BLaER1 treated with 17β-estradiol and CSF1 and Interleukin-3, amounts not matched to agents 10 nM and 100 nM (cell line): ENCODE data around the gene ATP5F1C.
"Not testable (repeated sequence)": the region's sequence is repeated elsewhere in the genome, so short reads cannot be mapped to it uniquely, and the experiment has no call there.

Experiments
- H3K27ac ChIP-seq, 11 experiments: shearing (Covaris generic); formaldehyde crosslinking; 2 replicates each; pipeline ENCODE4 v1.8.1; 2022
- H3K27me3 ChIP-seq, 11 experiments: shearing (Covaris generic); formaldehyde crosslinking; 2 replicates each; pipeline ENCODE4 v1.8.1; 2022
- H3K36me3 ChIP-seq, 11 experiments: shearing (Covaris generic); formaldehyde crosslinking; 2 replicates each; pipeline ENCODE4 v1.8.1; 2022
- H3K4me1 ChIP-seq, 10 experiments: shearing (Covaris generic); formaldehyde crosslinking; 2 replicates each; pipeline ENCODE4 v1.8.1; 2022
- H3K4me2 ChIP-seq, 11 experiments: shearing (Covaris generic); formaldehyde crosslinking; 2 replicates each; pipeline ENCODE4 v1.8.1; 2022
- H3K4me3 ChIP-seq, 10 experiments: shearing (Covaris generic); formaldehyde crosslinking; 2 replicates each; pipeline ENCODE4 v1.8.1; 2022
- H3K9ac ChIP-seq, 11 experiments: shearing (Covaris generic); formaldehyde crosslinking; 2 replicates each; pipeline ENCODE4 v1.8.1; 2022
- H3K9me3 ChIP-seq, 11 experiments: shearing (Covaris generic); formaldehyde crosslinking; replicated peaks in 1 of 11; 2 replicates each; pipeline ENCODE4 v1.8.1; 2022
- H4K20me1 ChIP-seq, 11 experiments: shearing (Covaris generic); formaldehyde crosslinking; 2 replicates each; pipeline ENCODE4 v1.8.1; 2022
- Cebpa-rat ChIP-seq, 11 experiments: shearing (Covaris generic); IDR thresholded peaks; 2 replicates each; pipeline ENCODE4 v1.8.1; 2022

ATP5F1C gene

DNA sequence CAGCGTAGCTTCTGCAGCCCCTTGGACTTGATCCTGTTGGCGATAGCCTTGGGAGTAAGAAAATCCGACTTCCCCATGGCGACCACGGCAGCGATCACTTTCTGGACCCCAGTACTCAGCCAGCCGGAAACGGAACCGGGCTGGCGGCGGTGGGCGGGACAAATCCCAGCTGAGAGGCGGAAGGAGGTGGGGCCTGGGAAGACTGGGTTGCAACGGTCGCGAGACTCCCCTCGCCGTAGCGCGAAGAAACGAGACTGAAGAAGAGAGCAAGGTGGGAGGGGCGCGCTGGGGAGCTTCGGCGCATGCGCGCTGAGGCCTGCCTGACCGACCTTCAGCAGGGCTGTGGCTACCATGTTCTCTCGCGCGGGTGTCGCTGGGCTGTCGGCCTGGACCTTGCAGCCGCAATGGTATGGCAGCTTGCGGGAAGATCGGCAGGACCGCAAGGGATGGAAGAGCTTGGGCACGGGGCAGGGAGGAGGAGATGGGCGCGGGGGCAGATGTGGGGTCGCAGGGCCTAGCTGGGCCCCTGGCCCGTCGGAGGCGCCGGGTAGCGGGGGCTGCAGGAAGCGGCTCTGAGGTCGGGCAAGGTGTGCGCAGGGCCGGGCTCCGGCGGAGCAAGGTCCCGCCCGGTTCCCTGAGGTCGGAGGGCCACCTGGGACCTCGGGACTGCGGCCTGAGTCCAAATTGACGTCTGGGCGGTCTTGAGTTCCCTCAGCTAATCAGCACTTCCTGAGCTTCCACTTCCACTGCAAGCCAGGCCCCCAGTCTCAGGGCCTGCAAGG is at the start of gene ATP5F1C, which contains the start of gene KIN:
TSS of gene ATP5F1C (plus strand) at position 321 of the 782 bp plus-strand sequence. CDS start at position 352, 31 bp downstream.
TSS of gene KIN (minus strand) at position 137 of the 782 bp plus-strand sequence. CDS start at position 77, 60 bp downstream.
- no peak for TF ChIP-seq Cebpa-rat (IDR thresholded peaks at IDR 0.05)
- H3K9ac ChIP-seq: peak within 1 kb of the TSS; percentile 94 to 99 (median 97)
- H3K4me2 ChIP-seq: peak within 1 kb of the TSS; percentile 89 to 99 (median 95)
- H4K20me1 ChIP-seq: peaks cover 58 to 96% (median 86%) of the 10 kb centered on the region in 11 experiments
- no peaks in the 10 kb centered on the region for H3K9me3 ChIP-seq
- peak within 1 kb of the TSS; percentile 90 to 97 (median 94) for H3K27ac ChIP-seq
- peak within 1 kb of the TSS; percentile 92 to 99 (median 96) for H3K4me3 ChIP-seq
- H3K36me3 ChIP-seq: peaks cover 33 to 61% (median 47%) of the 10 kb centered on the region in 11 experiments
- no peaks in the 10 kb centered on the region for H3K27me3 ChIP-seq
- peaks cover 31 to 73% (median 42%) of the 10 kb centered on the region in 10 experiments for H3K4me1 ChIP-seq

DNA sequence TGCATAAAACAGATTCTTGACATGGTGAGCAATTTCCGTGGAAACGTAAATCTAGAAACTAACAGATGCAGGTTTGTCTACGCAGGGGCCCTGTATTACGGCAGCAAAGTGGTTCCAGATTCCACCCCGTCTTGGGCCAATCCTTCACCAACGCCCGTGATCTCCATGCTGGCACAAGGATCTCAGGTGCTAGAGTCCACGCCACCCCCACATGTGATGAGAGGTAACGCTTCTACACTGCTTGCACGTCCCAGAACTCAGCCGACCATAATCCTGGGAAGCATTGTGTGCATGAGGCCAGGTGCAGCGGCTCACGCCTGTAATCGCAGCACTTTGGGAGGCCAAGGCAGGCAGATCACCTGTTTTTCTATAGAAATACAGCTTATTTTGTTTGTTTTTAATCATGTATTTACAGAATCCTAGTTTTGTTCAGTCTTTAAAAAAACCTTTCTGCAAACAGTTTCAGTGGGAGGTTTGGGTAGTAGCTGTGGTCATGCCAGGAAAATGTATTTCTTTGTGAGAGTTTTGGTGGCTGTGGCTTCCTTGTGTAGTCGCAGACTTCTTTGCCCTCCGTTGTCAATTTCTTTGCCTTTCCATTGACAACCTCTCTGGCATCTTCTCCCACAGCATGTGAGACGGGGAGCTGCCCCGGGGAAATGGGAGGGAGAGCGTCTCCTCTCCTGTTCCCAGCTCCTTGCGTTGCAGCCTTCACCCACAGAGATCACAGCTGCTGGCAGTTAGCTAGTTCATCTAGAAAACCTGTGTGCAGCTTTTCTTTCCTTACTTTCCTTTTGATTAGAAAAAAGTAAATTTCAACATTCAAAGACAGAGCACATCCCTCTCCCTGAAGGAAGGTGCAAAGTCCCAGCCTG is 49.2 kb upstream of the ATP5F1C start:
- no peaks in the 10 kb centered on the region for H3K9me3 ChIP-seq
- no peak overlapping the region for H3K4me2 ChIP-seq

DNA sequence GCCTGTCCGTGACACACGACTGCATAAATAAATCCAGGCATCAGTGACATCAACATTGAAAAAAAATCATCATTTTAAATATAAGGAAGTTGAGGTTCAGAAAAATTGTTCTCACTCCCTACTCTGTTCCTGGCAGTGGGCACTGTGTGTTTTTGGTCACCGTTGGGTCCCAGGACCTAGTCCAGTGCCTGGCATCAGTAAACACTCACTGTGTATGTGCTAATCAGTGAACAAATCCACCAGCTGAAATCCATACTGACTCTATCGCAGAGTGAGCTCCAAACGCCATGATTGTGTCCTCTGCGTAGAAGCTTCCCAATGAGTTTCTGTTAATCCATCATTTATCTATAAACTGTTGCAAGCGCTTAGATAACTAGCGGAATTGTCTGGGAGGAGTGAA is 43.7 kb upstream of the ATP5F1C start:
- H3K4me1 ChIP-seq: no peaks in the 10 kb centered on the region
- no peak overlapping the region for H3K27ac ChIP-seq
- no peak overlapping the region for H3K4me3 ChIP-seq
- no peaks in the 10 kb centered on the region for H3K9me3 ChIP-seq
- H3K4me2 ChIP-seq: no peak overlapping the region
- no peaks in the 10 kb centered on the region for H3K27me3 ChIP-seq
- H3K9ac ChIP-seq: no peak overlapping the region
- H3K36me3 ChIP-seq: peaks cover 0 to 14% (median under 1%) of the 10 kb centered on the region in 11 experiments; a peak in 8 of 22 replicates
- no peak for TF ChIP-seq Cebpa-rat (IDR thresholded peaks at IDR 0.05)
- no peaks in the 10 kb centered on the region for H4K20me1 ChIP-seq

More for the DNA sequence above, 49.2 kb upstream of the ATP5F1C start:
- Histone ChIP-seq H3K27ac (no peak overlapping the region), H3K9ac (no peak overlapping the region), H3K4me1 (no peaks in the 10 kb centered on the region), H4K20me1 (no peaks in the 10 kb centered on the region), H3K36me3 (no peaks in the 10 kb centered on the region), H3K4me3 (no peak overlapping the region), H3K27me3 (no peaks in the 10 kb centered on the region)
- no peak for TF ChIP-seq Cebpa-rat (IDR thresholded peaks at IDR 0.05)

DNA sequence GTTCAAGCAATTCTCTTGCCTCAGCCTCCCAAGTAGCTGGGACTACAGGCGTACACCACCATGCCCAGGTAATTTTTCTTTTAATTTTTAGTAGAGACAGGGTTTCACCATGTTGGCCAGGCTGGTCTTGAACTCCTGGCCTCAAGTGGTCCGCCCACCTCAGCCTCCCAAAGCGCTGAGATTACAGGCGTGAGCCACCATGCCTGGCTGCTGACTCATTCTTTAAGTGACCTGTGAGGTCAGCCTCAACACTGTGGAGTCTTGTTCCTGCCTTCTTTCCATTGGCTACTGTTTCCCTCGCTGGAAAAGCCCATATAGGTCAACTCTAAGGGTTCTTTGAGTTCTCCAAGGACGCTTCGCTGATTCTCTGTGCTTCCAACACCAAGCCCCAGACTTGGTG is 39.3 kb upstream of the ATP5F1C start:
- not testable (repeated sequence) for H3K4me3 ChIP-seq, H3K9ac ChIP-seq, H3K27ac ChIP-seq, H3K27me3 ChIP-seq, H4K20me1 ChIP-seq, H3K4me2 ChIP-seq, H3K4me1 ChIP-seq, H3K9me3 ChIP-seq
- H3K36me3 ChIP-seq: peaks cover 34 to 58% (median 40%) of the 10 kb centered on the region in 11 experiments

DNA sequence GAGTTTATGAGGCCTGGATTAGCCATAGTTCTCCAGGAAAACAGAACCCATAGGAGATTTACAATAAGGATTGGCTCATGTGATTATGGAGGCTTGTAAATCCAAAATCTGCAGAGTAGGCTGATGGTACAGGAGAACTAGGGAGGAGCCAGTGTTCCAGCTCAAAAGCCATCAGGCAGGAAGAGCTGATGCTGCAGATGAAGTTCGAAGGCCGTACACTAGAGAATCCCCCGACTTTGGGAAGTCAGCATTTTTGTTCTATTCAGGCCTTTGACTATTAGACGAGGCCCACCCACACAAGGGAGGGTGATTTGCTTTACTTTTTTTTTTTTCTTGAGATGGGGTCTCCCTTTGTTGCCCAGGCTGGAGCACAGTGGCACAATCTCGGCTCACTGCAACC is 37.8 kb upstream of the ATP5F1C start:
- Histone ChIP-seq H3K4me3 (no peak overlapping the region), H3K36me3 (peaks cover 50 to 65% (median 55%) of the 10 kb centered on the region in 11 experiments), H3K9ac (no peak overlapping the region), H3K4me2 (no peak overlapping the region), H4K20me1 (0 out of 22 replicates have a peak, but pooled peaks cover 0 to 5% (median 0%) of the 10 kb centered on the region in 11 experiments), H3K4me1 (no peaks in the 10 kb centered on the region), H3K9me3 (peaks cover 0 to 3% (median 0%) of the 10 kb centered on the region in 11 experiments; a peak in 1 of 22 replicates), H3K27ac (no peak overlapping the region), H3K27me3 (no peaks in the 10 kb centered on the region)
- TF ChIP-seq Cebpa-rat (IDR thresholded peaks at IDR 0.05): no peak

DNA sequence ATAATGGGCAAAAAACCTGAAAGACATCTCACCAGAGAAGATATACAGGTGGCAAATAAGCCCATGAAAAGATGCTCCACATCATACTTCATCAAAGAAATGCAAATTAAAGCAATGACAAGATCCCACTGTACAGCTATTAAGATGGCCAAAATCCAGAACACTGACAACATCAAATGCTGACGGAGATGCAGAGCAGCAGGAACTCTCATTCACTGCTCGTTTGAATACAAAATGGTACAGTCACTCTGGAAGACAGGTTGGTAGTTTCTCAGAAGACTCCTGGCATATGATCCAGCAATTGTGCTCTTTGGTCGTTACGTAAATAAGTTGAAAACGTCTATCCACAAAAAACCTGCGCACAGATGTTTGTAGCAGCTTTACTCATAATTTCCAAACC is 35.7 kb upstream of the ATP5F1C start:
- no peak for TF ChIP-seq Cebpa-rat (IDR thresholded peaks at IDR 0.05)
- Histone ChIP-seq H3K36me3 (peaks cover 69 to 83% (median 71%) of the 10 kb centered on the region in 11 experiments), H3K4me3 (no peak overlapping the region), H4K20me1 (peaks cover 0 to 9% (median 0%) of the 10 kb centered on the region in 11 experiments; a peak in 4 of 22 replicates), H3K27ac (no peak overlapping the region), H3K4me1 (no peaks in the 10 kb centered on the region), H3K9me3 (peaks cover 0 to 4% (median 0%) of the 10 kb centered on the region in 11 experiments; a peak in 1 of 22 replicates), H3K4me2 (no peak overlapping the region), H3K27me3 (no peaks in the 10 kb centered on the region), H3K9ac (no peak overlapping the region)

DNA sequence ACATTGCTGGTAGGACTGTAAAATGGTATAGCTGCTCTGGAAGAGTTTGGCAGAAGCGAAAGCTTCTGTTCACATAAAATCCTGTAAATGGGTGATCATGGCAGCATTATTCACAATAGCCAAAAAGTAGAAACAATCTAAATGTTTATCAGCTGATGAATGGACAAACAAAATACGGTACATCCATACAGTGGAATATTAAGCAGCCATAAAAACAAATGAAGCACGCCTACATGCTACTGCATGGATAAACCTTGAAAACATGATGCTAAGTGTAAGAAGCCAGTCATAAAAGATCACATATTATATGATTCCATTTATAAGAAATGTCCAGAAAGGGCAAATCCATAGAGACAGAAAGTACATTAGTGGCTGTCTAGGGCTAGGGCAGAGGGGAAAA is 32.9 kb upstream of the ATP5F1C start:
- Histone ChIP-seq H3K4me2 (no peak overlapping the region), H3K36me3 (peaks cover 82 to 99% (median 93%) of the 10 kb centered on the region in 11 experiments), H3K9me3 (peaks cover 0 to 4% (median 0%) of the 10 kb centered on the region in 11 experiments; a peak in 1 of 22 replicates)

DNA sequence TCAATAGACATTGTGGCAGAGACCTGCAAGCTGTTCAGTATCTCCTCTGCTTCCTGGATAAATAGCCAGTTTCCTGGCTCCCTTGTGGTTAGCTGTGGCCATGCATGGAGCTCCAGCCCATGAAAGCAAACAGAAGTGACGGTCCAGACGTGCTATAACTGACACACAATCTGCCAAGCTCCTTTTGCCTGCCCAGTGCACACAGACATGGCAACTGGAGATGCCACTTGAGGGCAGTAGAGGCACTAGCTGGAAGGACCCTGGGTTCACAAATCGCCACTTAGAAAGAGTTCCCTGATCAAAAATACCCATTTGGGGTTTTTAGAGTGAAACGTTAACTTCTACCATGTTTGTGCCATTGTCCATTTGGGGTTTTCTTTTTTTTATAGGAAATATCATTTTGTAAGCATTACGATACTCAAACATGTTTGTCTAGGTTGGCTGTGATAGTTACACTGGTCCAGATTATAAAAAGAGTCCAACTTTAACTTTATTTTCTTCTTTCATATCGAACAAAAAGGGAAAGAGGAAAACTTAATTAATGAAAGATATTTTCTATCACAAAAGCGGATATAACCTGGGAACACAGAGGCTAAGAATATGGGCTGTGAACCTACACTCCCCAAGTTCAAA is 31.5 kb upstream of the ATP5F1C start:
- Histone ChIP-seq H3K36me3 (peaks cover 83 to 99% (median 95%) of the 10 kb centered on the region in 11 experiments), H3K4me3 (no peak overlapping the region), H3K9me3 (peaks cover 0 to 4% (median 0%) of the 10 kb centered on the region in 11 experiments; a peak in 1 of 22 replicates), H3K27ac (no peak overlapping the region), H3K9ac (no peak overlapping the region), H3K4me2 (no peak overlapping the region), H3K27me3 (no peaks in the 10 kb centered on the region), H3K4me1 (no peaks in the 10 kb centered on the region), H4K20me1 (peaks cover 0 to 9% (median 0%) of the 10 kb centered on the region in 11 experiments; a peak in 4 of 22 replicates)
- TF ChIP-seq Cebpa-rat (IDR thresholded peaks at IDR 0.05): no peak

More for the DNA sequence above, 32.9 kb upstream of the ATP5F1C start:
- Histone ChIP-seq H3K9ac (no peak overlapping the region), H3K4me1 (no peaks in the 10 kb centered on the region), H3K27me3 (no peaks in the 10 kb centered on the region), H3K4me3 (no peak overlapping the region), H3K27ac (no peak overlapping the region), H4K20me1 (peaks cover 0 to 9% (median 0%) of the 10 kb centered on the region in 11 experiments; a peak in 4 of 22 replicates)
- no peak for TF ChIP-seq Cebpa-rat (IDR thresholded peaks at IDR 0.05)
